ENCODE data around the gene PLEKHA5. TPM values are rescaled to one million over a fixed set of nuclear protein-coding genes. Genes with fewer than 3 reads are reported as not detected.

Gene PLEKHA5
- total RNA-seq, 6 experiments from 2014 or later: 15.7 to 22.6 (median 18.6) TPM

- TF ChIP-seq, protein P1, sequence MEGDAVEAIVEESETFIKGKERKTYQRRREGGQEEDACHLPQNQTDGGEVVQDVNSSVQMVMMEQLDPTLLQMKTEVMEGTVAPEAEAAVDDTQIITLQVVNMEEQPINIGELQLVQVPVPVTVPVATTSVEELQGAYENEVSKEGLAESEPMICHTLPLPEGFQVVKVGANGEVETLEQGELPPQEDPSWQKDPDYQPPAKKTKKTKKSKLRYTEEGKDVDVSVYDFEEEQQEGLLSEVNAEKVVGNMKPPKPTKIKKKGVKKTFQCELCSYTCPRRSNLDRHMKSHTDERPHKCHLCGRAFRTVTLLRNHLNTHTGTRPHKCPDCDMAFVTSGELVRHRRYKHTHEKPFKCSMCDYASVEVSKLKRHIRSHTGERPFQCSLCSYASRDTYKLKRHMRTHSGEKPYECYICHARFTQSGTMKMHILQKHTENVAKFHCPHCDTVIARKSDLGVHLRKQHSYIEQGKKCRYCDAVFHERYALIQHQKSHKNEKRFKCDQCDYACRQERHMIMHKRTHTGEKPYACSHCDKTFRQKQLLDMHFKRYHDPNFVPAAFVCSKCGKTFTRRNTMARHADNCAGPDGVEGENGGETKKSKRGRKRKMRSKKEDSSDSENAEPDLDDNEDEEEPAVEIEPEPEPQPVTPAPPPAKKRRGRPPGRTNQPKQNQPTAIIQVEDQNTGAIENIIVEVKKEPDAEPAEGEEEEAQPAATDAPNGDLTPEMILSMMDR (IDR thresholded peaks at IDR 0.05): peak; percentile 92
- peaks cover 13% of the 10 kb centered on the region for H3K4me1 Mint-ChIP-seq (ENCODE audit: low read depth)
- H3K36me3 Mint-ChIP-seq (ENCODE audit: low read depth): no peaks in the 10 kb centered on the region
- H3K9me3 Mint-ChIP-seq: no peaks in the 10 kb centered on the region
- H3K27ac Mint-ChIP-seq: no peak overlapping the region
- peak; percentile 43 for DNase-seq
- no peak overlapping the region for H3K4me3 Mint-ChIP-seq
- H3K27me3 Mint-ChIP-seq (ENCODE audit: insufficient read depth): no peaks in the 10 kb centered on the region
Measured at GRCh38 chr12:19288603-19289244, 159.2 kb downstream of the PLEKHA5 start.

DNA sequence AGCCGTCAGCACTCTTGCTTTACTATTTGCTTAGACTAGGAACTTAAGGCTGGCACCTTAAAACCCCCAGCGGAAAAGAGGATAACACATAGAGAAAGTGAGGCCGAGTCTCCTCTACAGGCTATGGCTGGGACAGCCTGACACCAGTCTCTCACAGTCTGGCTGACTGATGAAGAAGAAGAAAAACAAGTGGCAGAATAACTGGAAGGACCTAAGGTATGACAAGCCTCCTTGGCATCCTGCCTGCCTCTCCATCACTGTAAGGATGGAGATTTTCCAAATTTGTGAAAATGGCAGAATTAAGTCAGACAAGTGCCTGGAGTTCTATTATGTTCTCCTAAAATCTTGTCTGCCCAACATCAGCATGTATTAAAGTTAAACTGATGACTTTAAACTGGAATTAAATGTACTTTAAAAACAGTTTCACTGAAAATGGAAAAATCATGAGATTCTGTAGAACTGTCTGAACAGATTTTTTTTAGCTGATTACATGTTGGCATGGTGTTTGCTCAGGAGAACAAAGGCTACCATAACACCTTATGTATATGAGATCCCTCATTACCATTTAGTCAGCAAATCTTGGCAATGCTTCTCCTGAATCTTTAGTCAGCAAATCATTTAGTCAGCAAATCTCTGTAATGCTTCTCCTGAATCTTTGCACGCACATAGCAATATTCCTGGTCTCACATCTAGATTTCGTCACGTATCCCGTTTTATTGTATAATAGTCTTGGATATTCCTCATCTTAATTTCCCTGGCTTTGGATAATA, 169.5 kb downstream of the PLEKHA5 start:
- TF ChIP-seq, protein P1 (IDR thresholded peaks at IDR 0.05): no peak
- Mint-ChIP-seq H3K4me1 (ENCODE audit: low read depth) (peaks cover 27% of the 10 kb centered on the region), H3K4me3 (no peak overlapping the region), H3K36me3 (ENCODE audit: low read depth) (no peaks in the 10 kb centered on the region), H3K27ac (peak overlapping the region; percentile 29; the same call in 1 of the 2 replicates), H3K27me3 (ENCODE audit: insufficient read depth) (no peaks in the 10 kb centered on the region), H3K9me3 (no peaks in the 10 kb centered on the region)
- no peak for DNase-seq

GRCh38 chr12:19299765-19300164, 170.2 kb downstream of the PLEKHA5 start:
- H3K27ac Mint-ChIP-seq: peak overlapping the region; percentile 29; the same call in 1 of the 2 replicates
- DNase-seq: peak; percentile 4
- no peaks in the 10 kb centered on the region for H3K36me3 Mint-ChIP-seq (ENCODE audit: low read depth)
- TF ChIP-seq, protein P1 (IDR thresholded peaks at IDR 0.05): no peak
- H3K9me3 Mint-ChIP-seq: no peaks in the 10 kb centered on the region
- no peak overlapping the region for H3K4me3 Mint-ChIP-seq
- H3K27me3 Mint-ChIP-seq (ENCODE audit: insufficient read depth): no peaks in the 10 kb centered on the region
- H3K4me1 Mint-ChIP-seq (ENCODE audit: low read depth): peaks cover 21% of the 10 kb centered on the region

DNA sequence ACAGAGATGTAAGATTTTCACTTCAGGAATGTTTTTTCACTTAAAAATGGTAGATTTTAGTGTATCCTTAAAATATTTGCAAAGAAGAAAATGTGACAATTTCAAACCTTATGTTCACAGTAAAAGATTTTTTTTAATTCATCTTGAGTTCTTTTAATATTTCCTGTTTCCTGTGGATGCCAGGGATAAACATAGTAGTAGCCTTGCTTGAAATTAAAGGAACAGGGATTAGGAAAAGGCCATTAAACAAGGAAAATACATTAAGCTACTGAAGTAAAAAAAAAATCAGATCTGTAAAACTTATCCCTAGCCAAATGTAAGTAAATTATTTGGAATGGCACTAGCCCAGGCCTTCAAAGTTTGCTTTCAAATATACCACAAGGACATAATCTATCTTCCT, 171.7 kb downstream of the PLEKHA5 start:
- peaks cover 4% of the 10 kb centered on the region; the same call in 1 of the 2 replicates for H3K36me3 Mint-ChIP-seq (ENCODE audit: low read depth)
- DNase-seq: no peak
- no peaks in the 10 kb centered on the region for H3K27me3 Mint-ChIP-seq (ENCODE audit: insufficient read depth)
- H3K4me3 Mint-ChIP-seq: no peak overlapping the region
- no peak overlapping the region for H3K27ac Mint-ChIP-seq
- peaks cover 17% of the 10 kb centered on the region for H3K4me1 Mint-ChIP-seq (ENCODE audit: low read depth)
- no peaks in the 10 kb centered on the region for H3K9me3 Mint-ChIP-seq
- TF ChIP-seq, protein P1 (IDR thresholded peaks at IDR 0.05): no peak

DNA sequence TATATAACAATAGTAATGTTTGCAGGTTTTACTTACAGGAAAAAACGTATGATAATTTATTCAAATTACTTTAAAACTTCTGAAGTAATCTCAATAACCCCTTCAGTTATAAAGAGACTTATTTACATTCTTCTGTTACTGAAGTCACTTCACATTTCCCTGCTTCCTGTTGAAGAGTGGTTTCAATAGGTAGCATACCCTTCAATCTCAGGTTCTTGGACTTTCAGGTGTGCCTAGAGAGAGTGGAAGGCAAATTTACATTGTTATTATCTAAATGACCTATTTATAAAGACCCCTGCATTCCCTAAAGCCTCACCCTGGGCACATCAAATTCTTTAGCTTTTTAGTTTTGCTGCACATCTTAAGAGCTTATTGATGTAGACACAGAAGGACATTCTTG, 172.2 kb downstream of the PLEKHA5 start:
- Mint-ChIP-seq H3K9me3 (no peaks in the 10 kb centered on the region), H3K36me3 (ENCODE audit: low read depth) (peaks cover 7% of the 10 kb centered on the region), H3K27ac (peak overlapping the region; percentile 9; the same call in 1 of the 2 replicates), H3K4me3 (no peak overlapping the region), H3K4me1 (ENCODE audit: low read depth) (peaks cover 17% of the 10 kb centered on the region), H3K27me3 (ENCODE audit: insufficient read depth) (no peaks in the 10 kb centered on the region)
- TF ChIP-seq, protein P1 (IDR thresholded peaks at IDR 0.05): no peak
- no peak for DNase-seq

All from HFFc6 (cell line).